ENCODE results near the gene PSD. TPM values are rescaled to one million over a fixed set of nuclear protein-coding genes. Genes with fewer than 3 reads are reported as not detected.

The PSD gene
- total RNA-seq, 1 experiment from 2014 or later = 3.4 TPM

DNA sequence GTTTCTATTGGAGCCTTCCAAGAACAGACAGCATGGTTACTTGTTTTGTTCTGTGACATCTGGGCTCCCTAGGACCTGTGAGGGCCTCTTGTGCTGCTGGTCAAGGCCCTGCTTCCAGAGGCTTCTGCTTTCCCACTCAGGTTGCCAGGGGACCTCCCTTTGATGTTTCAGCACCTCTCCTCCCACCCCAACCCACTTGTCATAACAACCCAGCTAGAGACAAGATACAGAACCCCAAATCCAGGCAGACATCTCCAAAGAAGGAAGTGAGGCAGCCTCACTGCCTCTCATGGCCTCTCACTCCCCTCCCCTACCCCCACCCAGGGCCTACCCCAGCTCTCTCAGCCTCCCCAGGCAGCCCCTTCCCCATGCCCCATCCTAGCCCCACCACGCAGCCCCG, 11.8 kb downstream of the PSD start:
- no CpG with 5 or more reads among the region's 2 CpGs for WGBS (ENCODE audit: extremely low coverage, insufficient read length, low lambda C conversion rate)
- Mint-ChIP-seq H3K36me3 (ENCODE audit: insufficient read depth in 1 of 3, low read depth in 3 of 3) (peaks cover 2 to 5% (median 3%) of the 10 kb centered on the region in 3 experiments; a peak in 3 of 7 replicates), H3K9me3 (peaks cover 0 to 4% of the 10 kb centered on the region in 2 experiments; a peak in 1 of 5 replicates), H3K27ac (peak overlapping the region in 1 of 3 experiments; percentile 59; a peak in 1 of 7 replicates), H3K4me1 (peaks cover 20 to 23% of the 10 kb centered on the region in 2 experiments), H3K4me3 (no peak overlapping the region), H3K27me3 (ENCODE audit: low read depth) (peaks cover 67% of the 10 kb centered on the region)
- Histone ChIP-seq H4K91ac (ENCODE audit: insufficient read length, low read depth, low read length) (no peak overlapping the region), H2AFZ (ENCODE audit: low read length) (no peak overlapping the region), H3K23ac (ENCODE audit: insufficient read length, low read depth, low read length) (no peak overlapping the region), H4K5ac (ENCODE audit: insufficient read length, low read depth, low read length) (no peak overlapping the region), H3K4me2 (ENCODE audit: insufficient read depth, insufficient read length, low read length) (no peak overlapping the region), H3K9me3 (ENCODE audit: control insufficient read depth, low read depth, low read length) (no peaks in the 10 kb centered on the region), H3K4me1 (ENCODE audit: insufficient read depth, low read length) (peaks cover 3% of the 10 kb centered on the region; the same call in 1 of the 2 replicates), H3K9ac (ENCODE audit: extremely low read depth, insufficient read length, low read length) (no peak overlapping the region), H3K79me1 (ENCODE audit: insufficient read depth, low read depth, low read length, poor library complexity, severe bottlenecking) (no peaks in the 10 kb centered on the region), H3K4ac (ENCODE audit: low read depth, low read length) (no peak overlapping the region), H3K27ac (ENCODE audit: insufficient read length, low read depth, low read length) (no peak overlapping the region), H3K18ac (ENCODE audit: insufficient read length, low read depth, low read length) (no peak overlapping the region), H3K79me2 (ENCODE audit: insufficient read depth, low read length) (no peaks in the 10 kb centered on the region), H2AK5ac (ENCODE audit: insufficient read length, low read length) (no peak overlapping the region), H2BK20ac (ENCODE audit: low read depth, low read length, poor library complexity, severe bottlenecking) (no peak overlapping the region), H4K8ac (replicated peaks; ENCODE audit: insufficient read length, low read depth, low read length) (no peak overlapping the region), H2BK120ac (ENCODE audit: low read depth, low read length, poor library complexity, severe bottlenecking) (no peak overlapping the region), H3K27me3 (ENCODE audit: insufficient read depth, low read length) (peaks cover 27% of the 10 kb centered on the region; the same call in 1 of the 2 replicates), H3K56ac (ENCODE audit: insufficient read length, low read depth, low read length) (no peak overlapping the region), H2BK15ac (ENCODE audit: low read depth, low read length) (no peak overlapping the region), H3K14ac (ENCODE audit: insufficient read depth, low read length) (no peak overlapping the region), H3K23me2 (ENCODE audit: insufficient read length, low read depth, low read length, poor library complexity, severe bottlenecking) (peaks cover 3% of the 10 kb centered on the region), H3T11ph (ENCODE audit: low read length) (no peak overlapping the region), H2BK5ac (ENCODE audit: insufficient read length, low read length) (no peak overlapping the region), H4K20me1 (ENCODE audit: control insufficient read depth, insufficient read depth, insufficient read length) (peaks cover 2% of the 10 kb centered on the region), H2BK12ac (ENCODE audit: insufficient read length, low read depth, low read length) (no peak overlapping the region)
- TF ChIP-seq CTCF (conservative IDR thresholded peaks at IDR 0.05) = no peak
- no peak for DNase-seq

All from H9 (cell line).